WTC11 (cell line): Measurements from ENCODE around the gene ZNF506. TPM values are rescaled to one million over a fixed set of nuclear protein-coding genes. Genes with fewer than 3 reads are reported as not detected.

Experiments
- ATAC-seq: fragments of 200-7000 bp; cut with Tn5 transposase; 2 replicates; pipeline ENCODE4 v1.10.0; 2021; ENCODE audit warnings: mild to moderate bottlenecking, moderate library complexity
- CTCF ChIA-PET: fragments of 300-600 bp; sonication (Branson Sonifier 250); formaldehyde crosslinking; loops from one replicate; lab custom pipeline; 2021; ENCODE audit warnings: antibody characterized with exemption; lab: Charles Lee
- POLR2A ChIA-PET: fragments of 350-600 bp; sonication (Branson Sonifier 250); formaldehyde crosslinking; loops from one replicate; lab custom pipeline; 2021; ENCODE audit warnings: antibody characterized with exemption; lab: Charles Lee
- DNase-seq: peaks from one replicate; pipeline ENCODE4 v3.0.0; 2021; ENCODE audit warnings: low spot score
- H3K27ac Mint-ChIP-seq: 2 replicates; pipeline ENCODE4 v1.8.0; 2021; ENCODE audit warnings: mixed read lengths
- H3K27me3 Mint-ChIP-seq: 2 replicates; pipeline ENCODE4 v1.8.0; 2021; ENCODE audit warnings: low read depth, mild to moderate bottlenecking, moderate library complexity, mixed read lengths
- H3K36me3 Mint-ChIP-seq: 2 replicates; pipeline ENCODE4 v1.8.0; 2021; ENCODE audit warnings: mixed read lengths
- H3K4me1 Mint-ChIP-seq: 2 replicates; pipeline ENCODE4 v1.8.0; 2022; ENCODE audit warnings: mixed read lengths
- H3K4me3 Mint-ChIP-seq: 2 replicates; pipeline ENCODE4 v1.8.0; 2021; ENCODE audit warnings: mild to moderate bottlenecking, moderate library complexity, mixed read lengths
- H3K9me3 Mint-ChIP-seq: 2 replicates; pipeline ENCODE4 v1.8.0; 2021; ENCODE audit warnings: mixed read lengths
- AFF4 ChIP-seq: sonication (generic); formaldehyde crosslinking; IDR thresholded peaks from 2 replicates; pipeline ENCODE4 v1.8.1; 2023; ENCODE audit warnings: mild to moderate bottlenecking, missing genetic modification reagents, borderline replicate concordance
- AR ChIP-seq: fragments of 250-450 bp; sonication (Bioruptor Pico); IDR thresholded peaks from 2 replicates; pipeline ENCODE4 v1.9.0; 2021; ENCODE audit warnings: mild to moderate bottlenecking
- CDX4 ChIP-seq: fragments of 250-450 bp; sonication (Bioruptor Pico); IDR thresholded peaks from 2 replicates; pipeline ENCODE4 v1.9.0; 2021; ENCODE audit warnings: moderate library complexity, mild to moderate bottlenecking, inconsistent platforms, borderline replicate concordance
- CREM ChIP-seq: sonication (generic); formaldehyde crosslinking; IDR thresholded peaks from 2 replicates; pipeline ENCODE4 v1.8.1; 2022; ENCODE audit warnings: mild to moderate bottlenecking, missing genetic modification reagents, moderate library complexity
- E2F4 ChIP-seq: sonication (generic); formaldehyde crosslinking; IDR thresholded peaks from 2 replicates; pipeline ENCODE4 v1.8.1; 2022; ENCODE audit warnings: low read depth, mild to moderate bottlenecking, moderate library complexity, missing genetic modification reagents, borderline replicate concordance
- E2F5 ChIP-seq: sonication (generic); formaldehyde crosslinking; IDR thresholded peaks from 2 replicates; pipeline ENCODE4 v1.8.1; 2022; ENCODE audit warnings: mild to moderate bottlenecking, moderate library complexity, missing genetic modification reagents
- ESRRA ChIP-seq: sonication (generic); formaldehyde crosslinking; IDR thresholded peaks from 2 replicates; pipeline ENCODE4 v1.8.1; 2022; ENCODE audit warnings: mild to moderate bottlenecking, missing genetic modification reagents, borderline replicate concordance
- FOXP1 ChIP-seq: sonication (generic); formaldehyde crosslinking; IDR thresholded peaks from 2 replicates; pipeline ENCODE4 v1.8.0; 2022; ENCODE audit warnings: missing genetic modification reagents, mild to moderate bottlenecking, moderate library complexity, borderline replicate concordance
- FOXP4 ChIP-seq: sonication (generic); formaldehyde crosslinking; IDR thresholded peaks from 2 replicates; pipeline ENCODE4 v1.8.0; 2022; ENCODE audit warnings: mild to moderate bottlenecking, missing genetic modification reagents
- GRHL2 ChIP-seq: fragments of 250-450 bp; sonication (Bioruptor Pico); IDR thresholded peaks from 2 replicates; pipeline ENCODE4 v1.8.0; 2022; ENCODE audit warnings: mild to moderate bottlenecking, moderate library complexity; ENCODE audit not compliant: insufficient replicate concordance, severe bottlenecking
- HMGA2 ChIP-seq: fragments of 250-450 bp; sonication (Bioruptor Pico); IDR thresholded peaks from 2 replicates; pipeline ENCODE4 v1.4.0; 2021; ENCODE audit warnings: mild to moderate bottlenecking, moderate library complexity
- HMGXB4 ChIP-seq: sonication (generic); formaldehyde crosslinking; IDR thresholded peaks from 2 replicates; pipeline ENCODE4 v1.8.1; 2023; ENCODE audit warnings: mild to moderate bottlenecking, moderate library complexity, missing genetic modification reagents
- NR1H2 ChIP-seq: sonication (generic); formaldehyde crosslinking; IDR thresholded peaks from 2 replicates; pipeline ENCODE4 v1.9.0; 2021; ENCODE audit warnings: mild to moderate bottlenecking, moderate library complexity, missing genetic modification reagents
- NR2C2 ChIP-seq: sonication (generic); formaldehyde crosslinking; IDR thresholded peaks from 2 replicates; pipeline ENCODE4 v1.8.0; 2022; ENCODE audit warnings: mild to moderate bottlenecking, missing genetic modification reagents
- PRRX2 ChIP-seq: fragments of 250-450 bp; sonication (Bioruptor Pico); IDR thresholded peaks from 2 replicates; pipeline ENCODE4 v1.8.0; 2021; ENCODE audit warnings: mild to moderate bottlenecking
- RORB ChIP-seq: fragments of 250-450 bp; sonication (Bioruptor Pico); IDR thresholded peaks from 2 replicates; pipeline ENCODE4 v1.9.0; 2021; ENCODE audit warnings: mild to moderate bottlenecking
- ZNF121 ChIP-seq: sonication (generic); formaldehyde crosslinking; IDR thresholded peaks from 2 replicates; pipeline ENCODE4 v1.8.0; 2023; ENCODE audit warnings: missing genetic modification reagents
- ZSCAN18 ChIP-seq: fragments of 250-450 bp; sonication (Bioruptor Pico); IDR thresholded peaks from 2 replicates; pipeline ENCODE4 v2.1.2; 2022; ENCODE audit warnings: mild to moderate bottlenecking, moderate library complexity
- total RNA-seq: library from RNA; stranded (reverse); gene quantifications from 3 replicates; pipeline ENCODE4 v1.2.3, GENCODE V29; 2021

Gene ZNF506
- total RNA-seq, 1 experiment from 2014 or later = 20.8 TPM

- Mint-ChIP-seq H3K27me3 (no peaks in the 10 kb centered on the region), H3K9me3 (no peaks in the 10 kb centered on the region)
- CTCF ChIA-PET = interaction anchor here (0.7 kb wide), 1 partner anchor 158 kb away, joined by 3 read pairs; no protein-coding TSS in a partner anchor
- POLR2A ChIA-PET = no interaction called here
- TF ChIP-seq E2F4 (CRISPR knock-in tag) = no peak
- no peak for TF ChIP-seq AR (CRISPR knock-in tag)
- no peak for TF ChIP-seq CDX4
- TF ChIP-seq, all 79 proteins: peak for 0
- Mint-ChIP-seq H3K4me1 (no peaks in the 10 kb centered on the region), H3K4me3 (no peak overlapping the region), H3K27ac (no peak overlapping the region), H3K36me3 (peaks cover 5% of the 10 kb centered on the region; the same call in 1 of the 2 replicates)
- DNase-seq (no peak), ATAC-seq (no peak)
Measured at GRCh38 chr19:19849056-19849455, 27.5 kb upstream of the ZNF506 start.

GRCh38 chr19:19847781-19848180 is 26.2 kb upstream of the ZNF506 start:
- no peak for ATAC-seq
- no peak for DNase-seq
- no peak overlapping the region for H3K4me3 Mint-ChIP-seq
- no peaks in the 10 kb centered on the region for H3K4me1 Mint-ChIP-seq
- H3K36me3 Mint-ChIP-seq = peaks cover 16% of the 10 kb centered on the region
- H3K9me3 Mint-ChIP-seq = peaks cover 4% of the 10 kb centered on the region; the same call in 1 of the 2 replicates
- no peaks in the 10 kb centered on the region for H3K27me3 Mint-ChIP-seq
- no peak overlapping the region; the same call in 1 of the 2 replicates for H3K27ac Mint-ChIP-seq
- CTCF ChIA-PET = interaction anchor here (0.6 kb wide), 1 partner anchor 40 kb away, joined by 3 read pairs; no protein-coding TSS in a partner anchor
- POLR2A ChIA-PET = no interaction called here
- no peak for TF ChIP-seq AFF4 (CRISPR knock-in tag)
- TF ChIP-seq CREM (CRISPR knock-in tag) = no peak
- TF ChIP-seq RORB = no peak
- no peak for TF ChIP-seq FOXP1 (CRISPR knock-in tag)
- no peak for TF ChIP-seq NR2C2
- TF ChIP-seq HMGA2 (CRISPR knock-in tag) = no peak
- TF ChIP-seq ESRRA (CRISPR knock-in tag) = no peak
- TF ChIP-seq GRHL2 (CRISPR knock-in tag) = no peak
- no peak for TF ChIP-seq FOXP4 (CRISPR knock-in tag)
- TF ChIP-seq CDX4 = no peak
- no peak for TF ChIP-seq ZNF121 (CRISPR knock-in tag)
- no peak for TF ChIP-seq HMGXB4 (CRISPR knock-in tag)
- no peak for TF ChIP-seq PRRX2 (CRISPR knock-in tag)
- no peak for TF ChIP-seq E2F5
- no peak for TF ChIP-seq ZSCAN18 (CRISPR knock-in tag)
- no peak for TF ChIP-seq NR1H2
